Prostate gland (tissue), 2 donors: ENCODE data around the gene IFRD2. TPM values are rescaled to one million over a fixed set of nuclear protein-coding genes. Genes with fewer than 3 reads are reported as not detected.

Experiments used
- DNase-seq: peaks from one replicate; pipeline ENCODE4 v3.0.0-alpha.2; 2019; ENCODE audit warnings: low spot score
- H3K27ac ChIP-seq, 2 donors: fragments of 200-600 bp; sonication (generic); 2 replicates each; pipeline ENCODE4 v1.5.1; 2017 to 2019
- H3K27me3 ChIP-seq: fragments of 200-600 bp; sonication (generic); replicated peaks from 2 replicates; pipeline ENCODE4 v1.5.1; 2019; ENCODE audit not compliant: insufficient read depth
- H3K36me3 ChIP-seq, 2 donors: fragments of 200-600 bp; sonication (generic); 1 replicate in 1 of 2; 2 replicates in 1 of 2; pipeline versions ENCODE4 v1.5.1 to v1.8.1; 2017 to 2019
- H3K4me1 ChIP-seq: fragments of 200-600 bp; sonication (generic); replicated peaks from 2 replicates; pipeline ENCODE4 v1.5.1; 2019
- H3K4me3 ChIP-seq, 2 donors: fragments of 200-600 bp; sonication (generic); 2 replicates each; pipeline ENCODE4 v1.5.1; 2017 to 2019
- H3K9me3 ChIP-seq: fragments of 200-600 bp; sonication (generic); 2 replicates; pipeline ENCODE4 v1.5.1; 2017
- POLR2A ChIP-seq: fragments of 450-650 bp; IDR thresholded peaks from one replicate; pipeline ENCODE4 v1.6.1; 2016; ENCODE audit warnings: antibody characterized with exemption, mild to moderate bottlenecking
- POLR2AphosphoS5 ChIP-seq: sonication (generic); formaldehyde crosslinking; IDR thresholded peaks from one replicate; pipeline ENCODE4 v1.6.1; 2017; ENCODE audit warnings: antibody characterized with exemption
- WGBS: methylation state at CpG from one replicate; pipeline ENCODE4 v1.1.5; 2018; 5-methylcytosine and 5-hydroxymethylcytosine counted together
- intact Hi-C: fragments of 100-400 bp; cut with DNase I; formaldehyde crosslinking; loops from one replicate; pipeline ENCODE4 v1.14.2; 2022
- total RNA-seq, 2 donors: library from RNA; depleted of rRNA; stranded (reverse); fragments of >200 nt; gene quantifications; one replicate each; pipeline ENCODE4 v1.1.0, GENCODE V29; 2016
- TF ChIP-seq, protein P1 (sequence below), 4 experiments: fragments of 200-600 bp in 2 of 4; fragments of 450-650 bp in 2 of 4; sonication (generic) in 2 of 4; IDR thresholded peaks; 1 replicate in 3 of 4; 2 replicates in 1 of 4; pipeline ENCODE4 v1.5.1; 2016 to 2019; ENCODE audit warnings: antibody characterized with exemption in 4 of 4, mild to moderate bottlenecking in 2 of 4, moderate library complexity in 2 of 4

IFRD2 gene
- total RNA-seq, 2 donors from 2014 or later = 93.0 to 99.9 TPM

DNA sequence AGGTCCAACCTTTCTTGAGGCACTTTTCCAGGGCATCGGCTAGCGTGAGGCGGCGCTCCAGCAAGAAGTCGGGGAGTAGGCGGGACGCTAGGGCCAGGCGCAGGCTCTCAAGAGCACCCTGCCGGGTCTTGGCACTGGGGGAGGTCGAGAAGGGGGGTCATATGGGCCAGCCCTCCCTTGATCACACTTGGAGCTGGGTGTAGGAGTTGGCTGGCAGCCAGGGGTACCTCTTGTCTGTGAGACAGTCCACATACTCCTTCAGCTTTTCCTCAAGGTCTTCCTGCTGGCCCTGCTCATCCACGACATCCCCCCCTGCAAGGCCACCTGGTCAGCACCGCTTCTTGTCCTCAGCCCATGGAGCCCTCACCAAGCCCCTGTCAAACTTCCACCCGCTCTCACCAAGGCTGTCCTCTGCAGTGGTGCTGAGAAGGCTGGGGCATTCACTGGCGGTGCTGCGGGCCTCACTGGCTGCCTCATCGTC is 2.0 kb downstream of the IFRD2 start:
- intact Hi-C loops = no loop called here
- Histone ChIP-seq H3K4me1 (peaks cover 5% of the 10 kb centered on the region), H3K4me3 (no peak overlapping the region), H3K36me3 (peaks cover 11 to 22% of the 10 kb centered on the region in 2 donors), H3K9me3 (no peaks in the 10 kb centered on the region), H3K27me3 (no peaks in the 10 kb centered on the region), H3K27ac (no peak overlapping the region)
- DNase-seq = no peak
- TF ChIP-seq, protein P1, sequence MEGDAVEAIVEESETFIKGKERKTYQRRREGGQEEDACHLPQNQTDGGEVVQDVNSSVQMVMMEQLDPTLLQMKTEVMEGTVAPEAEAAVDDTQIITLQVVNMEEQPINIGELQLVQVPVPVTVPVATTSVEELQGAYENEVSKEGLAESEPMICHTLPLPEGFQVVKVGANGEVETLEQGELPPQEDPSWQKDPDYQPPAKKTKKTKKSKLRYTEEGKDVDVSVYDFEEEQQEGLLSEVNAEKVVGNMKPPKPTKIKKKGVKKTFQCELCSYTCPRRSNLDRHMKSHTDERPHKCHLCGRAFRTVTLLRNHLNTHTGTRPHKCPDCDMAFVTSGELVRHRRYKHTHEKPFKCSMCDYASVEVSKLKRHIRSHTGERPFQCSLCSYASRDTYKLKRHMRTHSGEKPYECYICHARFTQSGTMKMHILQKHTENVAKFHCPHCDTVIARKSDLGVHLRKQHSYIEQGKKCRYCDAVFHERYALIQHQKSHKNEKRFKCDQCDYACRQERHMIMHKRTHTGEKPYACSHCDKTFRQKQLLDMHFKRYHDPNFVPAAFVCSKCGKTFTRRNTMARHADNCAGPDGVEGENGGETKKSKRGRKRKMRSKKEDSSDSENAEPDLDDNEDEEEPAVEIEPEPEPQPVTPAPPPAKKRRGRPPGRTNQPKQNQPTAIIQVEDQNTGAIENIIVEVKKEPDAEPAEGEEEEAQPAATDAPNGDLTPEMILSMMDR (IDR thresholded peaks at IDR 0.05) = no peak
- no peak for TF ChIP-seq POLR2A
- no peak for TF ChIP-seq POLR2AphosphoS5
- WGBS = 88% methylated on average over 16 of the region's 16 CpGs

DNA sequence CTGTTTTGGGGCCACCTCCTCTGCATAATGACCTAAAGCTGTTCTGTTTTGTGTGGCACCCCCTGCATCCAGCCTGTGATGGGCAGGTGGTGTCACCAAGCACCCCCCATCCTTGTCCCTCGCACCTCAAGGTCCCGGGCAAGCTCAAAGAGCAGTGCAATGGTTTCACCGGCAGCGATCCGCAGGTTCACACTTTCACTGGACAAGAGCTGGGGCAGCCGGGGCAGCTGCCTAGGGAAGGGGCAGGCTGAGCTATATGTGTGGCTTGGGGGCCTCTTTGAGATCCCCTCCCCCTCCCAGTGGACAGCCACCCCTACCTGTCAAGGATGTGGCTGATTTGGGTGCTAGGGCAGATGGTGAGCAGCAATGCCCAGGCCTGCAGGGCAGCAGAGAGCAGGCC is 3.1 kb downstream of the IFRD2 start:
- 91% methylated on average over 6 of the region's 6 CpGs for WGBS
- DNase-seq = no peak
- TF ChIP-seq POLR2A = no peak
- TF ChIP-seq, protein P1 (IDR thresholded peaks at IDR 0.05) = no peak
- H3K9me3 ChIP-seq = no peaks in the 10 kb centered on the region
- H3K27me3 ChIP-seq = no peaks in the 10 kb centered on the region
- no peak overlapping the region for H3K27ac ChIP-seq
- peaks cover 11 to 22% of the 10 kb centered on the region in 2 donors for H3K36me3 ChIP-seq
- intact Hi-C loops = loop anchor here (10.0 kb wide), 1 partner anchor 1154 kb away; the partner anchor contains the start of gene LAMB2
- H3K4me1 ChIP-seq = peaks cover 5% of the 10 kb centered on the region
- H3K4me3 ChIP-seq = no peak overlapping the region

DNA sequence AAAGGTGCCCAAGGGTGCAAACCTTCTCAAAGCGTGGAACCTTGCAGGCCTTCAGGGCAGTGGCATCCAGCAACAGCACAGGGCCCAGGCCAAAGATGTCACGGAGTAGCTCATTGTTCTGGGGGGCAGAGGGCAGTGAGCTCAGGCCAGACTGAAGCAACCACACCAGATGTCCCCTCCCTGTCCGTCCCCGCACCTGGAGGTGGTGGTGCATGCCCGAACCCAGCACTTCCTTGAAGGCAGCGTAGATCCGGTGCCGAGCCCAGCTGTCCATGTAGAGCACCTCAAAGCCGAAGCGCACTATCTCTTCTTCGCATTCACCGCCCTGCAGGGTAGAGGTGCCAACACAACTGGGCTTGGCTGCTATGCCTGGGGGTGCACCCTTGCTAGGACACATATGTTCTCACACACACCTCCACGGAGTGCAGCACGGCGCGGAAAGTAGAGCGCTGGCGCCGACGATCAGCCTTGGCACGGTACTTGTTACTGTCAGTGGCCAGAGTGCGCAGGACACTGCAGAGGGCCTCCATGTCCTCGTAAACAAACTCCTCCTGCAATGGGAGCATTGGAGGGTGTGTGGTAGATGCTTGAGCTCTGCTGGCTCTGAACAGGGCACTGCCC is 3.7 kb downstream of the IFRD2 start:
- H3K4me1 ChIP-seq = peaks cover 5% of the 10 kb centered on the region
- TF ChIP-seq POLR2AphosphoS5 (no peak), POLR2A (no peak)
- TF ChIP-seq, protein P1 (IDR thresholded peaks at IDR 0.05) = no peak
- H3K36me3 ChIP-seq = peaks cover 11 to 22% of the 10 kb centered on the region in 2 donors
- intact Hi-C loops = loop anchor here (10.0 kb wide), 1 partner anchor 1154 kb away; the partner anchor contains the start of gene LAMB2
- no peaks in the 10 kb centered on the region for H3K9me3 ChIP-seq
- H3K4me3 ChIP-seq = no peak overlapping the region
- no peak for DNase-seq
- no peaks in the 10 kb centered on the region for H3K27me3 ChIP-seq
- WGBS = 96% methylated on average over 23 of the region's 23 CpGs
- no peak overlapping the region for H3K27ac ChIP-seq

DNA sequence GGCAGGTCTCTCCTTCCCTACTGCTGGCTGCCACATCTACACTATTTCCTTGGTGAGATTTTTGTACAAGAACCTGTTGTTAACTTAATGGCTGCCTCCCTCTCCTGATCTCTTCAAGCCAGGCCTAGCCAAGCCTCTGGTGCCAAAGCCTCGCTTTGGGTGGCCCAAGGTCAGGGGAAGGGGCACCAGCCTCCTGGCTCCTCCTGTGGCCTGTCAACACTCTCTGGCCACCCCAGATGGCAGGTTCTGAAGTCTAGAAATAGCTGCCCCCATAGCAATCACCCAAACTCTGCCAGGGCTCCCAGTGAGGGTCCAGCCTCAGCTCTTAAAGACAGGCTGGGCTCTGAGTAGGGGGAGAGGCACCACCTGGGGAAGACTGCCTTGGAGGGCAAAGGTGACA is 5.0 kb downstream of the IFRD2 start:
- no peaks in the 10 kb centered on the region for H3K9me3 ChIP-seq
- 91% methylated on average over 1 of the region's 1 CpG for WGBS
- peaks cover 11 to 22% of the 10 kb centered on the region in 2 donors for H3K36me3 ChIP-seq
- no peak for TF ChIP-seq POLR2A
- no peak for TF ChIP-seq POLR2AphosphoS5
- TF ChIP-seq, protein P1 (IDR thresholded peaks at IDR 0.05) = no peak
- H3K27ac ChIP-seq = no peak overlapping the region
- intact Hi-C loops = loop anchor here (10.0 kb wide), 1 partner anchor 1152 kb away; the partner anchor contains the start of gene LAMB2
- no peak overlapping the region for H3K4me3 ChIP-seq
- no peak for DNase-seq
- no peaks in the 10 kb centered on the region for H3K4me1 ChIP-seq
- H3K27me3 ChIP-seq = no peaks in the 10 kb centered on the region
